ENCODE data around the gene TMEM221. TPM values are rescaled to one million over a fixed set of nuclear protein-coding genes. Genes with fewer than 3 reads are reported as not detected.

The TMEM221 gene
- total RNA-seq, result 1 to 10 TPM in 1 of 2 donors, under 1 TPM in 1; 0.68 to 2.6 TPM
- 1.4 TPM for polyA plus RNA-seq (ENCODE audit: insufficient read depth, low read depth, low replicate concordance)
- long read RNA-seq, donor 1, partial matches to known transcripts, result 0 of 5 reads
- long read RNA-seq, donor 1, other reads (novel, unspliced or antisense), result 0 of 5 reads
- long read RNA-seq, donor 2, partial matches to known transcripts, result 0 of 1 reads
- long read RNA-seq, donor 2, other reads (novel, unspliced or antisense), result 0 of 1 reads

DNA sequence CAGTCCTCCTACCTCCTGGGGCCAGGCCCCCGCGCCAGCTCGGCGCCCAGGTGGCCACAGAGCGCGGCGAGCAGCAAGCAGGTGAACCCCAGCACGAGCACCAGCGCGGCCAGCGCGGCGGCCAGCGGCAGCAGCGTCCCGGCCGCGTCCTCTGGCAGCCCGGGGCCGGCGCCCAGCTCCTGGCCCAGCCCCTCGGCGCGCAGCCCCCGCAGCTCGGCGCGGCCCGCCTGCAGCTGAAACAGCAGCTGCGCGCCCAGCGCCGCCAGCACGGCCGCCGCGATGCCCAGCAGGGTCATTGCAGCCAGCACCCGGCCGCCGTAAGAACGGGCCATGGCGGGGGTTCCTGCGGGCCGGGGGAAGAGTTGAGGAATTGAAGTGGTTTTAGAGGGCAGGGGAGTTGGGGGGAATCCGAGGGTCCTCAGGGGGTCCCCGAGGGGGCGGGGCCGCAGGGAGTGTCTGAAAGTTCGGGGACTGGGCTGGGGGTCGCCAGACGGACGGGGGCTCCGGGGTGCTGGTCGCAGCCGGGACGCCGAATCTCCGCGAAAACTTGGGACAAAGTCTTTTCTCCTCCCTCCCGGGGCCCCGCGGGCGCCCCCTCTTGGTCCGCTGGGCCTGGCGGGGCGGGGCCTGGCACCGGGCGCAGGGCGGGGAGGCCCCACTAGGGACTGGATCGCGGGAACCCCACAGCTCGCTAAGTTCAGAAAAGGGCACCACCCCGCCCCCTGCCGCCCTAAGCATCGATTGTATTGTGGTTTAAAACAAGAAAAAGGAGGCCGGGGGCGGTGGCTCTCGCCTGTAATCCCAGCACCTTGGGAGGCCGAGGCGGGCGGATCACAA is at the start of gene TMEM221:
TMEM221 (minus strand) TSS at position 538 of the 837 bp plus-strand sequence; CDS start at position 332, 206 bp downstream.
- intact Hi-C loops (cut with DNase I; ENCODE audit: low total_unique reads), result no loop called here
- Histone ChIP-seq H3K27ac (peak within 1 kb of the TSS in 1 of 2 donors; percentile 24), H3K36me3 (ENCODE audit: low read depth, missing control alignments) (no peaks in the 10 kb centered on the region), H3K4me1 (peaks cover 5% of the 10 kb centered on the region), H3K9me3 (no peaks in the 10 kb centered on the region), H3K27me3 (no peaks in the 10 kb centered on the region), H3K4me3 (peak within 1 kb of the TSS; percentile 41 to 64)
- DNase-seq, result peak; percentile 54
- TF ChIP-seq POLR2A (IDR thresholded peaks at IDR 0.05), result no peak
- TF ChIP-seq, protein P1, sequence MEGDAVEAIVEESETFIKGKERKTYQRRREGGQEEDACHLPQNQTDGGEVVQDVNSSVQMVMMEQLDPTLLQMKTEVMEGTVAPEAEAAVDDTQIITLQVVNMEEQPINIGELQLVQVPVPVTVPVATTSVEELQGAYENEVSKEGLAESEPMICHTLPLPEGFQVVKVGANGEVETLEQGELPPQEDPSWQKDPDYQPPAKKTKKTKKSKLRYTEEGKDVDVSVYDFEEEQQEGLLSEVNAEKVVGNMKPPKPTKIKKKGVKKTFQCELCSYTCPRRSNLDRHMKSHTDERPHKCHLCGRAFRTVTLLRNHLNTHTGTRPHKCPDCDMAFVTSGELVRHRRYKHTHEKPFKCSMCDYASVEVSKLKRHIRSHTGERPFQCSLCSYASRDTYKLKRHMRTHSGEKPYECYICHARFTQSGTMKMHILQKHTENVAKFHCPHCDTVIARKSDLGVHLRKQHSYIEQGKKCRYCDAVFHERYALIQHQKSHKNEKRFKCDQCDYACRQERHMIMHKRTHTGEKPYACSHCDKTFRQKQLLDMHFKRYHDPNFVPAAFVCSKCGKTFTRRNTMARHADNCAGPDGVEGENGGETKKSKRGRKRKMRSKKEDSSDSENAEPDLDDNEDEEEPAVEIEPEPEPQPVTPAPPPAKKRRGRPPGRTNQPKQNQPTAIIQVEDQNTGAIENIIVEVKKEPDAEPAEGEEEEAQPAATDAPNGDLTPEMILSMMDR (IDR thresholded peaks at IDR 0.05), result peak in 2 of 3 experiments; percentile 35 to 54
- 1% methylated on average over 31 to 60 of the region's 81 CpGs for WGBS, 2 donors

DNA sequence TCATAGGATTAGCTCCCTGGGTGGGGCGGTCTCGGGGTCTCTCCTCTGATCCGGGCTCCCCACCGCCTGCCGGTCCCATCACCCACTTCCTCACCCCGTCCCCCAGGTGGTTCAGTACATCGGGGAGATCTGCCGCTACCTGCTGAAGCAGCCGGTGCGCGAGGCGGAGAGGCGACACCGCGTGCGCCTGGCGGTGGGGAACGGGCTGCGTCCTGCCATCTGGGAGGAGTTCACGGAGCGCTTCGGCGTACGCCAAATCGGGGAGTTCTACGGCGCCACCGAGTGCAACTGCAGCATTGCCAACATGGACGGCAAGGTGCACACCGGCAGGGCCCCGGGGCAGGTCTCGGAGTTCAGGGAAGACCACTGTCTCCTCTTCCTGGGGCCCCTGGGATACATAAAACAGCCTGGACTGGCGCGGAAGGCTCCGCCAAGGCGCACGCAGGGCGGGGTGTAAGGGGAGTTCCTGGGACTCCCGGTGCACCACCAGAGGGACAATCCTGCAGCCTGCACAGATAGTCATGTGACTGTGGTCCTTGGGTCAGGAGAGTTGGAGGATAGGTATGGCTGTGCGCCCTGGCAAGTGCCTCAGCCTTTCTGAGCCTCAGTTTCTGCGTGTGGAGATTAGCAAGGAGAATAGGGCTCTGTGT is 48.8 kb upstream of the TMEM221 start:
- H3K27me3 ChIP-seq, result no peaks in the 10 kb centered on the region
- DNase-seq, result no peak
- no peak for TF ChIP-seq POLR2A (IDR thresholded peaks at IDR 0.05)
- TF ChIP-seq, protein P1 (IDR thresholded peaks at IDR 0.05), result no peak
- no peaks in the 10 kb centered on the region for H3K36me3 ChIP-seq (ENCODE audit: low read depth, missing control alignments)
- 42 to 61% methylated on average over 5 to 41 of the region's 41 CpGs for WGBS, 2 donors
- intact Hi-C loops (cut with DNase I; ENCODE audit: low total_unique reads), result no loop called here
- no peaks in the 10 kb centered on the region for H3K9me3 ChIP-seq
- H3K4me3 ChIP-seq, result no peak overlapping the region
- H3K4me1 ChIP-seq, result peaks cover 35% of the 10 kb centered on the region
- H3K27ac ChIP-seq, result peak overlapping the region in 1 of 2 donors; percentile 7

DNA sequence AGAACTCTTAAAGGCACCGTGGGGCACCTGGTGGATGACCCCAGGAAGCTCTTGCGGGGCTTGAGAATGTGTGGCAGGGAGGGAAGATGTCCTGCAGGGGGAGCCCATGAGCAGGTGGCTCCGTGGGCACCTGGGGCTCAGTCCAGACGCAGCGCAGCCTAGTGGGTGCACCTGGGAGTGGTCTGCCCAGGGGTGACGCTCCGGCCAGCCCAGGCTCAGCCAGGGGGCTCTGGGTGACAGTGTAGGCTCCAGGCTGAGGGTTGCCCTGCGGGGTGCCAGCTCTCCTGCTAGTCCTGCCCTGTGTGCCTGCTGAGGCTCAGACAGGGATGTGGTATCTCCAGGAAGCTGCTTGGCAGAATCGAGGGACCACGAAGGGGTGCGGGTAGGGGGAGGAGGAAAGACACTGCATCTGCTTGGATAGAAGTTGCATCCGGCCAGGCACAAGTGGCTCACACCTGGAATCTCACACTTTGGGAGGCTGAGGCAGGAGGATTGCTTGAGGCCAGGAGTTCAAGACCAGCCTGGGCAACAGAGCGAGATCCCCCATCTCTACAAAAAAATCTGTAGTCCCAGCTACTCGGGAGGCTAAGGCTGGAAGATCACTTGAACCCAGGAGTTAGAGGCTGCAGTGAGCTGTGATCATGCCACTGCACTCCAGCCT is 48.0 kb upstream of the TMEM221 start:
- Histone ChIP-seq H3K9me3 (no peaks in the 10 kb centered on the region), H3K27ac (no peak overlapping the region), H3K4me1 (peaks cover 43% of the 10 kb centered on the region), H3K36me3 (ENCODE audit: low read depth, missing control alignments) (no peaks in the 10 kb centered on the region), H3K4me3 (no peak overlapping the region), H3K27me3 (no peaks in the 10 kb centered on the region)
- DNase-seq, result peak; percentile 78
- intact Hi-C loops (cut with DNase I; ENCODE audit: low total_unique reads), result no loop called here
- 37 to 66% methylated on average over 9 to 12 of the region's 14 CpGs for WGBS, 2 donors
- TF ChIP-seq, protein P1 (IDR thresholded peaks at IDR 0.05), result peak; percentile 51 to 74 (median 71)
- TF ChIP-seq POLR2A (IDR thresholded peaks at IDR 0.05), result no peak

DNA sequence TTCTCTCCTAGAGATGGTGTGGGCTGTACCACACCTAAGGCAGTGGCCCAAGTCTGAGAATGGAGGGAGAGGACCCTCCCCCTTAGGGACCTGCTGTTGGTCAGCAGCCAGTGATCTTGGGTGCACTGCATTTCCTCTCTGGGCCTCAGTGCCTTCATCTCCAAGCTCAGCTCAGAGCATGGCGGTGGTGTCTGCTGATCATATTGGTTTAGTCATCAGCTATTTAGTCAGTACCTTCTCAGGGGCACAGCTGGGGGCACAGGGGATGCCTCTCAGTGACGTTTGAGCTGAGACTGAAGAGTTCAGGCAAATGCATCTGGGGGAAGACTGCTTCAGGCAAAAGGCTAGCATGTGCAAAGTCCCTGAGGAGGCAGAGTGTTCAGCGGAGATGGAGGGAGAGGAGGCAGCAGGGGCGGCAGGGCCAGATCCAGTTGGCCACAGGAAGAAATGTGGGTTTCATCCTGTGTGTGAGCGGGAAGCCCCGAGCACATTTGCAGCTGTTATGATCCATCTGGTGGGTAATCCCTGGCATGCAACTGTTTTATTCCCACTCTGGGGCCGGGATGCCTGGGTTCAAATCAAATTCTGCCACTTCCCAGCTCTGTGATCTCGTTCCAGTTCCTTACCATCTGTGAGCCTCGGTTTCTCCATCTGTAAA is 47.3 kb upstream of the TMEM221 start:
- Histone ChIP-seq H3K27me3 (no peaks in the 10 kb centered on the region), H3K4me3 (no peak overlapping the region), H3K9me3 (no peaks in the 10 kb centered on the region), H3K36me3 (ENCODE audit: low read depth, missing control alignments) (no peaks in the 10 kb centered on the region), H3K4me1 (peaks cover 46% of the 10 kb centered on the region), H3K27ac (no peak overlapping the region)
- 62 to 72% methylated on average over 4 to 9 of the region's 9 CpGs for WGBS, 2 donors
- no peak for DNase-seq
- intact Hi-C loops (cut with DNase I; ENCODE audit: low total_unique reads), result no loop called here
- TF ChIP-seq POLR2A (IDR thresholded peaks at IDR 0.05), result no peak
- TF ChIP-seq, protein P1 (IDR thresholded peaks at IDR 0.05), result no peak
